PC-3 (cell line): Measurements from ENCODE around the gene SELPLG. TPM values are rescaled to one million over a fixed set of nuclear protein-coding genes. Genes with fewer than 3 reads are reported as not detected.

Experiments used
- ATAC-seq: fragments of 200-7000 bp; cut with Tn5 transposase; 2 replicates; pipeline ENCODE4 v1.9.1; 2020; ENCODE audit warnings: mild to moderate bottlenecking, moderate library complexity
- BruUV-seq: library from RNA; stranded (reverse); fragments of 400-500 nt; replicated peaks from 2 replicates; lab custom pipeline; 2021; lab: Mats Ljungman, UMichigan
- CTCF ChIA-PET: fragments of 300-600 bp; sonication (Branson Sonifier 250); formaldehyde crosslinking; loops from one replicate; lab custom pipeline; 2022; ENCODE audit warnings: antibody characterized with exemption; lab: Charles Lee
- POLR2A ChIA-PET: fragments of 300-600 bp; sonication (Branson Sonifier 250); formaldehyde crosslinking; loops from one replicate; lab custom pipeline; 2022; ENCODE audit warnings: antibody characterized with exemption; ENCODE audit not compliant: unreplicated experiment; lab: Charles Lee
- DNase-seq: peaks from one replicate; pipeline ENCODE4 v3.0.0-alpha.2; 2015
- H2AFZ ChIP-seq: fragments of 300-600 bp; sonication (generic); 2 replicates; pipeline ENCODE4 v1.6.0; 2016; ENCODE audit warnings: antibody characterized with exemption, low read length
- H3F3A ChIP-seq: fragments of 300-600 bp; sonication (generic); one replicate; pipeline ENCODE4 v1.6.0; 2017; ENCODE audit warnings: antibody characterized with exemption, low read length, control low read depth, mild to moderate bottlenecking; ENCODE audit not compliant: unreplicated experiment
- H3K27ac ChIP-seq: fragments of 300-600 bp; sonication (generic); 2 replicates; pipeline ENCODE4 v1.5.1; 2016; ENCODE audit warnings: mild to moderate bottlenecking, low read length
- H3K27me3 ChIP-seq: fragments of 300-600 bp; sonication (generic); 2 replicates; pipeline ENCODE4 v1.6.1; 2016; ENCODE audit warnings: low read length, mixed read lengths
- H3K36me3 ChIP-seq: fragments of 300-600 bp; sonication (generic); 2 replicates; pipeline ENCODE4 v1.6.1; 2016; ENCODE audit warnings: low read depth, mixed run types, low read length, mixed read lengths
- H3K4me1 ChIP-seq: fragments of 300-600 bp; sonication (generic); 2 replicates; pipeline ENCODE4 v1.5.1; 2016; ENCODE audit warnings: low read length; ENCODE audit not compliant: insufficient read depth
- H3K4me2 ChIP-seq: fragments of 300-600 bp; sonication (generic); 2 replicates; pipeline ENCODE4 v1.6.0; 2016; ENCODE audit warnings: low read length
- H3K4me3 ChIP-seq: fragments of 300-600 bp; sonication (generic); 2 replicates; pipeline ENCODE4 v1.5.1; 2016; ENCODE audit warnings: mild to moderate bottlenecking, low read length, mixed read lengths
- H3K79me2 ChIP-seq: fragments of 300-600 bp; sonication (generic); 2 replicates; pipeline ENCODE4 v1.6.1; 2017; ENCODE audit warnings: low read length, mixed read lengths
- H3K9ac ChIP-seq: fragments of 300-600 bp; sonication (generic); 2 replicates; pipeline ENCODE4 v1.6.0; 2016; ENCODE audit warnings: mild to moderate bottlenecking, low read length
- H3K9me2 ChIP-seq: fragments of 300-600 bp; sonication (generic); replicated peaks from 2 replicates; pipeline ENCODE4 v1.6.1; 2016; ENCODE audit warnings: mixed run types, low read length, mixed read lengths
- H3K9me3 ChIP-seq: fragments of 300-600 bp; sonication (generic); 2 replicates; pipeline ENCODE4 v1.6.1; 2016; ENCODE audit warnings: low read length, mixed read lengths
- H4K20me1 ChIP-seq: fragments of 300-600 bp; sonication (generic); 2 replicates; pipeline ENCODE4 v1.6.1; 2016; ENCODE audit warnings: low read length, mixed read lengths
- EZH2 ChIP-seq: fragments of 300-600 bp; sonication (generic); IDR thresholded peaks from one replicate; pipeline ENCODE4 v1.6.1; 2017; ENCODE audit warnings: antibody characterized with exemption, mild to moderate bottlenecking, low read length; ENCODE audit not compliant: unreplicated experiment
- EZH2phosphoT487 ChIP-seq: fragments of 300-600 bp; sonication (generic); IDR thresholded peaks from 2 replicates; pipeline ENCODE4 v1.6.1; 2018; ENCODE audit warnings: mild to moderate bottlenecking, antibody characterized with exemption, low read length, borderline replicate concordance
- intact Hi-C: fragments of 100-400 bp; cut with micrococcal nuclease; formaldehyde crosslinking; loops from 2 replicates; pipeline ENCODE4 v1.9.0; 2023
- total RNA-seq: library from RNA; depleted of rRNA; stranded (reverse); fragments of >200 nt; gene quantifications from 2 replicates; pipeline ENCODE4 v1.2.3, GENCODE V29; 2014
- TF ChIP-seq, protein P1 (sequence below): fragments of 300-600 bp; sonication (generic); conservative IDR thresholded peaks from 2 replicates; pipeline ENCODE4 v1.5.1; 2017; ENCODE audit warnings: antibody characterized with exemption, low read depth, mild to moderate bottlenecking, low read length

The SELPLG gene
- total RNA-seq, 1 experiment from 2014 or later: 0.73 TPM

DNA sequence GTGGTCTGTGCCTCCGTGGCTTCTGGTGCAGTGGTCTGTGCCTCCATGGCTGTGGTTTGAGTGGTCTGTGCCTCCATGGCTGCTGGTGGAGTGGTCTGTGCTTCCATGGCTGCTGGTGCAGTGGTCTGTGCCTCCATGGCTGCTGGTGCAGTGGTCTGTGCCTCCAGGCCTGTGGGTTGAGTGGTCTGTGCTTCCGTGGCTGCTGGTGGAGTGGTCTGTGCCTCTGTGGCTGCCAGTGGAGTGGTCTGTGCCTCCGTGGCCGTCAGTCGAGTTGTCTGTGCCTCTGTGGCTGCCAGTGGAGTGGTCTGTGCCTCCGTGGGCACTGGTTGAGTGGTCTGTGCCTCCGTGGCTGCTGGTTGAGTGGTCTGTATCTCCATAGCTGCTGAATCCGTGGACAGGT is 10.1 kb downstream of the SELPLG start:
- intact Hi-C loops: no loop called here
- no peaks in the 10 kb centered on the region for H3K36me3 ChIP-seq
- no peaks in the 10 kb centered on the region for H4K20me1 ChIP-seq
- H3F3A ChIP-seq: no peaks in the 10 kb centered on the region
- H3K4me3 ChIP-seq: no peak overlapping the region
- TF ChIP-seq, protein P1, sequence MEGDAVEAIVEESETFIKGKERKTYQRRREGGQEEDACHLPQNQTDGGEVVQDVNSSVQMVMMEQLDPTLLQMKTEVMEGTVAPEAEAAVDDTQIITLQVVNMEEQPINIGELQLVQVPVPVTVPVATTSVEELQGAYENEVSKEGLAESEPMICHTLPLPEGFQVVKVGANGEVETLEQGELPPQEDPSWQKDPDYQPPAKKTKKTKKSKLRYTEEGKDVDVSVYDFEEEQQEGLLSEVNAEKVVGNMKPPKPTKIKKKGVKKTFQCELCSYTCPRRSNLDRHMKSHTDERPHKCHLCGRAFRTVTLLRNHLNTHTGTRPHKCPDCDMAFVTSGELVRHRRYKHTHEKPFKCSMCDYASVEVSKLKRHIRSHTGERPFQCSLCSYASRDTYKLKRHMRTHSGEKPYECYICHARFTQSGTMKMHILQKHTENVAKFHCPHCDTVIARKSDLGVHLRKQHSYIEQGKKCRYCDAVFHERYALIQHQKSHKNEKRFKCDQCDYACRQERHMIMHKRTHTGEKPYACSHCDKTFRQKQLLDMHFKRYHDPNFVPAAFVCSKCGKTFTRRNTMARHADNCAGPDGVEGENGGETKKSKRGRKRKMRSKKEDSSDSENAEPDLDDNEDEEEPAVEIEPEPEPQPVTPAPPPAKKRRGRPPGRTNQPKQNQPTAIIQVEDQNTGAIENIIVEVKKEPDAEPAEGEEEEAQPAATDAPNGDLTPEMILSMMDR: no peak
- no peak for TF ChIP-seq EZH2
- TF ChIP-seq EZH2phosphoT487: no peak
- no peak for DNase-seq
- no peaks in the 10 kb centered on the region for H3K9me2 ChIP-seq
- H2AFZ ChIP-seq: no peak overlapping the region
- no peaks in the 10 kb centered on the region for H3K79me2 ChIP-seq
- no peaks in the 10 kb centered on the region for H3K9me3 ChIP-seq
- H3K27ac ChIP-seq: no peak overlapping the region
- peaks cover 15% of the 10 kb centered on the region for H3K4me1 ChIP-seq
- POLR2A ChIA-PET: no interaction called here
- no peak overlapping the region for H3K4me2 ChIP-seq
- no TSS peak for BruUV-seq
- CTCF ChIA-PET: no interaction called here
- ATAC-seq: no peak
- H3K27me3 ChIP-seq: no peaks in the 10 kb centered on the region
- H3K9ac ChIP-seq: no peak overlapping the region

DNA sequence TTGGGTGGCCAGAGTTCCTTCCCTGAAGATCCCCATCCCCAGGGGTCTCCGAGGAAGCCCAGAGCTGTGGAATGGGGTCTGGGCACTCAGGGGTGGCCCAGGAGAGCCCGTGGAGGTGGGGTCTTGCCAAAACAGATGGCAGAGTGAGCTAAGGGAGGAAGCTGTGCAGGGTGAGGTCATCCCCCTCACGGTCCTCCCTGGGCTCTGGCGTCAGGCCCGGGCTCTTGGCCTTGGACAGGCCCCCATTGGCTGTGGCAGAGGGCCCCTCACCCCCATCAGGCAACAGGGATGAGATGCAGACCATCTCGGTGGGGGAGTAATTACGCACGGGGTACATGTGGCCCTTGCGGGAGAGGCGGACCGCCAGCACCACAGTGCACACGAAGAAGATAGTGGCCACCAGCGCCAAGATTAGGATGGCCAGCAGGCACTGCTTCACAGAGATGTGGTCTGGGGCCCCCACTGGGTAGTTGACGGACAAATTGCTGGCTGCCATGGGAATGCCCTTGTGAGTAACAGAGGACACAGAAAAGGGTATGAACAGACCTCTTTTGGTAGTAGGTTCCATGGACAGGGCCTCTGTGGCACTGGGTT is 10.7 kb downstream of the SELPLG start:
- intact Hi-C loops: no loop called here
- no peaks in the 10 kb centered on the region for H3K9me2 ChIP-seq
- H3K4me2 ChIP-seq: no peak overlapping the region
- no TSS peak for BruUV-seq
- ChIA-PET CTCF (no interaction called here), POLR2A (no interaction called here)
- H3K9me3 ChIP-seq: no peaks in the 10 kb centered on the region
- no peak overlapping the region for H3K27ac ChIP-seq
- H3K36me3 ChIP-seq: no peaks in the 10 kb centered on the region
- DNase-seq (no peak), ATAC-seq (no peak)
- H2AFZ ChIP-seq: no peak overlapping the region
- no peaks in the 10 kb centered on the region for H3F3A ChIP-seq
- no peak overlapping the region for H3K4me3 ChIP-seq
- H3K4me1 ChIP-seq: peaks cover 14% of the 10 kb centered on the region
- no peaks in the 10 kb centered on the region for H3K27me3 ChIP-seq
- TF ChIP-seq, protein P1: no peak
- TF ChIP-seq EZH2 (no peak), EZH2phosphoT487 (no peak)
- no peaks in the 10 kb centered on the region for H3K79me2 ChIP-seq
- H3K9ac ChIP-seq: no peak overlapping the region
- no peaks in the 10 kb centered on the region for H4K20me1 ChIP-seq

DNA sequence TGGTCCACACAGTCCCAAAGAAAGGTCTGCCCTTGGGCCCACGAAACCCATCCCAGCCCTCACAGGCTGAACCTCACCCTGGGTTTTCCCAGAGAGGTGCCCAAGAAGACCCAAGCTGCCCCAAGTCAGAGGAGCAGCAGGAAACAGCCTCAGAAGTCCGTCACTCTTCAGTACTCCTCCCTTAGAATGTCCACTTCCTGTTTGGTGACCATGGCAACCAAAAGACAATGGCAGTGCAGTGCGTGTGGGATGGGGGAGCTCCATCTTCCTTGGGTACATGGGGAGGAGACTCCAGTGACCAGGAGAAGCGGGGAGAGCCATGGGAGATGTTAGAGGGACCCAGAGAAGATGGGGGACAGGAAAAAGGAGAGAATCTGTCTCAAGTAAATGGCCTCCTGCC is 11.3 kb downstream of the SELPLG start:
- ChIA-PET POLR2A (no interaction called here), CTCF (no interaction called here)
- no peaks in the 10 kb centered on the region for H3K79me2 ChIP-seq
- no peaks in the 10 kb centered on the region for H3F3A ChIP-seq
- no peaks in the 10 kb centered on the region for H4K20me1 ChIP-seq
- TF ChIP-seq EZH2phosphoT487 (no peak), EZH2 (no peak)
- TF ChIP-seq, protein P1: no peak
- H3K4me1 ChIP-seq: peaks cover 11% of the 10 kb centered on the region
- ATAC-seq: no peak
- H3K36me3 ChIP-seq: no peaks in the 10 kb centered on the region
- no TSS peak for BruUV-seq
- H3K9me2 ChIP-seq: no peaks in the 10 kb centered on the region
- intact Hi-C loops: no loop called here
- no peak overlapping the region for H2AFZ ChIP-seq
- no peak overlapping the region for H3K4me2 ChIP-seq
- H3K27ac ChIP-seq: no peak overlapping the region
- H3K9me3 ChIP-seq: no peaks in the 10 kb centered on the region
- no peak overlapping the region for H3K4me3 ChIP-seq
- H3K9ac ChIP-seq: no peak overlapping the region
- H3K27me3 ChIP-seq: no peaks in the 10 kb centered on the region
- no peak for DNase-seq
